Measurements from ENCODE around the gene CFAP61.

The CFAP61 gene

GRCh38 chr20:20174089-20174835 is 121.9 kb downstream of the CFAP61 start:
- Mint-ChIP-seq H3K36me3 (ENCODE audit: insufficient read depth) (no peaks in the 10 kb centered on the region), H3K4me3 (no peak overlapping the region), H3K4me1 (ENCODE audit: low read depth in 2 of 2) (peaks cover 0 to 2% of the 10 kb centered on the region in 2 donors), H3K9me3 (peaks cover 0 to 3% of the 10 kb centered on the region in 2 donors), H3K27ac (no peak overlapping the region), H3K27me3 (peaks cover 0 to 11% of the 10 kb centered on the region in 2 donors)
- DNase-seq (no peak), ATAC-seq (replicated peaks) (no peak)

GRCh38 chr20:20181322-20181721 is 129.0 kb downstream of the CFAP61 start:
- Mint-ChIP-seq H3K9me3 (peaks cover 1 to 13% of the 10 kb centered on the region in 2 donors), H3K27ac (peak overlapping the region; percentile 33 to 73), H3K4me1 (ENCODE audit: low read depth in 2 of 2) (peaks cover 8 to 26% of the 10 kb centered on the region in 2 donors), H3K27me3 (no peaks in the 10 kb centered on the region), H3K4me3 (peak overlapping the region; percentile 28 to 49), H3K36me3 (ENCODE audit: insufficient read depth) (peaks cover 2% of the 10 kb centered on the region)
- ATAC-seq (replicated peaks) (peak; percentile 96), DNase-seq (peak; percentile 11 to 32 (median 26))

- H3K36me3 Mint-ChIP-seq (ENCODE audit: insufficient read depth): peaks cover 2% of the 10 kb centered on the region
- peaks cover 7 to 26% of the 10 kb centered on the region in 2 donors for H3K4me1 Mint-ChIP-seq (ENCODE audit: low read depth in 2 of 2)
- peaks cover 1 to 13% of the 10 kb centered on the region in 2 donors for H3K9me3 Mint-ChIP-seq
- DNase-seq: no peak
- no peaks in the 10 kb centered on the region for H3K27me3 Mint-ChIP-seq
- no peak for ATAC-seq (replicated peaks)
- H3K27ac Mint-ChIP-seq: peak overlapping the region in 1 of 2 donors; percentile 15
- H3K4me3 Mint-ChIP-seq: no peak overlapping the region
These were observed 131.8 kb downstream of the CFAP61 start for GRCh38 chr20:20184149-20184548.

GRCh38 chr20:20184706-20185105 is 132.4 kb downstream of the CFAP61 start:
- ATAC-seq (replicated peaks) (no peak), DNase-seq (no peak)
- Mint-ChIP-seq H3K36me3 (ENCODE audit: insufficient read depth) (peaks cover 2% of the 10 kb centered on the region), H3K9me3 (peaks cover 1 to 13% of the 10 kb centered on the region in 2 donors), H3K4me3 (no peak overlapping the region), H3K27me3 (no peaks in the 10 kb centered on the region), H3K4me1 (ENCODE audit: low read depth in 2 of 2) (peaks cover 3 to 22% of the 10 kb centered on the region in 2 donors), H3K27ac (peak overlapping the region; percentile 14 to 15)

GRCh38 chr20:20188647-20189046 is 136.3 kb downstream of the CFAP61 start:
- Mint-ChIP-seq H3K4me3 (no peak overlapping the region), H3K9me3 (peaks cover 1 to 13% of the 10 kb centered on the region in 2 donors), H3K4me1 (ENCODE audit: low read depth in 2 of 2) (peaks cover 0 to 15% of the 10 kb centered on the region in 2 donors), H3K36me3 (ENCODE audit: insufficient read depth) (peaks cover 2% of the 10 kb centered on the region), H3K27ac (no peak overlapping the region), H3K27me3 (peaks cover 0 to under 1% of the 10 kb centered on the region in 2 donors)
- DNase-seq (no peak), ATAC-seq (replicated peaks) (peak; percentile 83)

- ATAC-seq (replicated peaks) (no peak), DNase-seq (no peak)
- Mint-ChIP-seq H3K27ac (no peak overlapping the region), H3K36me3 (ENCODE audit: insufficient read depth) (no peaks in the 10 kb centered on the region), H3K27me3 (peaks cover 11 to 14% of the 10 kb centered on the region in 2 donors), H3K4me1 (ENCODE audit: low read depth in 2 of 2) (peaks cover 0 to 5% of the 10 kb centered on the region in 2 donors), H3K4me3 (no peak overlapping the region), H3K9me3 (no peaks in the 10 kb centered on the region)
These were observed 140.0 kb downstream of the CFAP61 start for GRCh38 chr20:20192366-20192765.

- Mint-ChIP-seq H3K4me3 (no peak overlapping the region), H3K9me3 (no peaks in the 10 kb centered on the region), H3K27ac (no peak overlapping the region), H3K36me3 (ENCODE audit: insufficient read depth) (no peaks in the 10 kb centered on the region), H3K4me1 (ENCODE audit: low read depth in 2 of 2) (peaks cover 0 to 8% of the 10 kb centered on the region in 2 donors), H3K27me3 (peaks cover 20 to 21% of the 10 kb centered on the region in 2 donors)
- no peak for ATAC-seq (replicated peaks)
- DNase-seq: no peak
These were observed 142.8 kb downstream of the CFAP61 start for GRCh38 chr20:20195021-20195705.

- Mint-ChIP-seq H3K4me3 (no peak overlapping the region), H3K4me1 (ENCODE audit: low read depth in 2 of 2) (peaks cover 0 to 8% of the 10 kb centered on the region in 2 donors), H3K36me3 (ENCODE audit: insufficient read depth) (no peaks in the 10 kb centered on the region), H3K27me3 (peaks cover 21% of the 10 kb centered on the region in 2 donors), H3K27ac (no peak overlapping the region), H3K9me3 (no peaks in the 10 kb centered on the region)
- ATAC-seq (replicated peaks) (no peak), DNase-seq (no peak)
These were observed 144.3 kb downstream of the CFAP61 start for GRCh38 chr20:20196610-20197009.

- no peak overlapping the region for H3K4me3 Mint-ChIP-seq
- peaks cover 21 to 25% of the 10 kb centered on the region in 2 donors for H3K27me3 Mint-ChIP-seq
- no peaks in the 10 kb centered on the region for H3K36me3 Mint-ChIP-seq (ENCODE audit: insufficient read depth)
These were observed 145.7 kb downstream of the CFAP61 start for GRCh38 chr20:20198011-20198410.

GRCh38 chr20:20199361-20200160 is 147.2 kb downstream of the CFAP61 start:
- H3K4me3 Mint-ChIP-seq: no peak overlapping the region

More at GRCh38 chr20:20198011-20198410, 145.7 kb downstream of the CFAP61 start:
- ATAC-seq (replicated peaks) (no peak), DNase-seq (no peak)
- no peaks in the 10 kb centered on the region for H3K9me3 Mint-ChIP-seq
- no peak overlapping the region for H3K27ac Mint-ChIP-seq
- peaks cover 0 to 3% of the 10 kb centered on the region in 2 donors for H3K4me1 Mint-ChIP-seq (ENCODE audit: low read depth in 2 of 2)

GRCh38 chr20:20201124-20201523 is 148.8 kb downstream of the CFAP61 start:
- DNase-seq (no peak), ATAC-seq (replicated peaks) (no peak)
- no peaks in the 10 kb centered on the region for H3K9me3 Mint-ChIP-seq
- H3K27me3 Mint-ChIP-seq: peaks cover 15 to 19% of the 10 kb centered on the region in 2 donors
- H3K27ac Mint-ChIP-seq: no peak overlapping the region
- H3K36me3 Mint-ChIP-seq (ENCODE audit: insufficient read depth): no peaks in the 10 kb centered on the region
- no peak overlapping the region for H3K4me3 Mint-ChIP-seq
- peaks cover 0 to 7% of the 10 kb centered on the region in 2 donors for H3K4me1 Mint-ChIP-seq (ENCODE audit: low read depth in 2 of 2)

More at GRCh38 chr20:20199361-20200160, 147.2 kb downstream of the CFAP61 start:
- Mint-ChIP-seq H3K27me3 (peaks cover 16 to 25% of the 10 kb centered on the region in 2 donors), H3K27ac (no peak overlapping the region), H3K36me3 (ENCODE audit: insufficient read depth) (no peaks in the 10 kb centered on the region), H3K4me1 (ENCODE audit: low read depth in 2 of 2) (peaks cover 0 to 6% of the 10 kb centered on the region in 2 donors), H3K9me3 (no peaks in the 10 kb centered on the region)
- DNase-seq (no peak), ATAC-seq (replicated peaks) (no peak)

GRCh38 chr20:20201639-20202038 is 149.3 kb downstream of the CFAP61 start:
- H3K27me3 Mint-ChIP-seq: peaks cover 14 to 15% of the 10 kb centered on the region in 2 donors
- no peak for ATAC-seq (replicated peaks)
- H3K9me3 Mint-ChIP-seq: no peaks in the 10 kb centered on the region
- no peaks in the 10 kb centered on the region for H3K36me3 Mint-ChIP-seq (ENCODE audit: insufficient read depth)
- H3K4me3 Mint-ChIP-seq: no peak overlapping the region
- H3K27ac Mint-ChIP-seq: no peak overlapping the region
- H3K4me1 Mint-ChIP-seq (ENCODE audit: low read depth in 2 of 2): peaks cover 0 to 7% of the 10 kb centered on the region in 2 donors
- no peak for DNase-seq

GRCh38 chr20:20202768-20203167 is 150.4 kb downstream of the CFAP61 start:
- DNase-seq: no peak
- Mint-ChIP-seq H3K27ac (no peak overlapping the region), H3K4me1 (ENCODE audit: low read depth in 2 of 2) (peaks cover 0 to 10% of the 10 kb centered on the region in 2 donors), H3K4me3 (no peak overlapping the region), H3K27me3 (peaks cover 14 to 15% of the 10 kb centered on the region in 2 donors), H3K36me3 (ENCODE audit: insufficient read depth) (no peaks in the 10 kb centered on the region), H3K9me3 (no peaks in the 10 kb centered on the region)
- no peak for ATAC-seq (replicated peaks)

All from effector memory CD8-positive, alpha-beta T cell (primary cell).